ENCODE data around the gene P2RY4.

P2RY4 gene

DNA sequence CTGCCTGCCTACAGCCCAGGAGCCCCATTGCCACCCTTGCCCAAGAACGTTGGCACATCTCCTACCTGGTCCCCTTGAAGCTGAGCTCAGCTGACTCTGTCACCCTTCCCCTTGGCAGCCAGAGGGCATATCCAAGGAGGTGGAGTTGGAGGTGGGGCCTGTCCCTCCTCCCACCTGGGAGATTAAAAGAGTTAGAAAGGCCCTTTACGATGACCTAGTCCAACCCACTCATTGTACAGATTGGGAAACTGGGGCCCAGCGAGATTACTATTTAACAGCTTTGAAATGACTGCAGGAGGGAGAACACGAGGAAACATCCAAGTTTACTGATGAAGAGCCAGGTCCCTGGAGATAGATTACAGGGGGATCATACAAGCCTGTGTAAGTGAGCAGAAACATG is at the start of gene P2RY4:
P2RY4 (minus strand) TSS at position 101 of the 400 bp plus-strand sequence. CDS start 580 bp downstream, outside the sequence.
- DNase-seq (ENCODE audit: extremely low read depth, low read depth): no peak
- TF ChIP-seq, protein P1, sequence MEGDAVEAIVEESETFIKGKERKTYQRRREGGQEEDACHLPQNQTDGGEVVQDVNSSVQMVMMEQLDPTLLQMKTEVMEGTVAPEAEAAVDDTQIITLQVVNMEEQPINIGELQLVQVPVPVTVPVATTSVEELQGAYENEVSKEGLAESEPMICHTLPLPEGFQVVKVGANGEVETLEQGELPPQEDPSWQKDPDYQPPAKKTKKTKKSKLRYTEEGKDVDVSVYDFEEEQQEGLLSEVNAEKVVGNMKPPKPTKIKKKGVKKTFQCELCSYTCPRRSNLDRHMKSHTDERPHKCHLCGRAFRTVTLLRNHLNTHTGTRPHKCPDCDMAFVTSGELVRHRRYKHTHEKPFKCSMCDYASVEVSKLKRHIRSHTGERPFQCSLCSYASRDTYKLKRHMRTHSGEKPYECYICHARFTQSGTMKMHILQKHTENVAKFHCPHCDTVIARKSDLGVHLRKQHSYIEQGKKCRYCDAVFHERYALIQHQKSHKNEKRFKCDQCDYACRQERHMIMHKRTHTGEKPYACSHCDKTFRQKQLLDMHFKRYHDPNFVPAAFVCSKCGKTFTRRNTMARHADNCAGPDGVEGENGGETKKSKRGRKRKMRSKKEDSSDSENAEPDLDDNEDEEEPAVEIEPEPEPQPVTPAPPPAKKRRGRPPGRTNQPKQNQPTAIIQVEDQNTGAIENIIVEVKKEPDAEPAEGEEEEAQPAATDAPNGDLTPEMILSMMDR (IDR thresholded peaks at IDR 0.05; ENCODE audit: low read depth, low read length): no peak

DNA sequence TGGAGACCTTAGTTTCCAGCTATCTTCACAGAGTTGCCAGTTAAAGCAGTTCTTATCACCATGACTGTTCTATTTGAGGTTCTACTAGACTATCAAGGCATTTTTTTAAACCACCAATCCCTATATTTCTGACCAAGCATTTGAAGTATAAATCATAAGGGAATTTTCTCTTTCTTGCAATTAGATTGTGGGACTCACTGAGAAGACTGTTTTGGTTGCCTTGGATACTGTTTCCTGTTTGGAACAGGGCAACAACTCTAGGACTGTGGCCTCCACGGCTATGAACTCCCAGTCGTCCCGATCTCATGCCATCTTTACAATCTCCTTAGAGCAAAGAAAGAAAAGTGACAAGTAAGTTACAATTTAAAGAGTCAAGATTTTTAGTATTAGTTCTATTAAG is 41.7 kb upstream of the P2RY4 start:
- TF ChIP-seq, protein P1 (IDR thresholded peaks at IDR 0.05; ENCODE audit: low read depth, low read length): no peak
- DNase-seq (ENCODE audit: extremely low read depth, low read depth): peak; percentile 16

DNA sequence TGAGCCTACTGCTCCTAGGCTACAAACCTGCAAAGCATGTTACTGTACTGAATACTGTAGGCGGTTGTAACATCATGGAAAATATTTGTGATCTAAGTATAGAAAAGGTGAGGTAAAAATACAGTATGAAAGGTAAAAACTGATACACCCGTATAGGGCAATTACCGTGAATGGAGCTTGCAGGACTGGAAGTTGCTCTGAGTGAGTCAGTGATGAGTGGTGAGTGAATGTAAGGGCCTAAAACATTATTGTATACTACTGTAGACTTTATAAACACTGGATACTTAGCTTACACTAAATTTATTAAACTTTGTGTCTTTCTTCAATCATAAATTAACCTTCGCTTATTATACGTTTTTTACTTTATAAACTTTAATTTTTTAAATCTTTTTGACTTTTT is 33.6 kb upstream of the P2RY4 start:
- TF ChIP-seq, protein P1 (IDR thresholded peaks at IDR 0.05; ENCODE audit: low read depth, low read length): no peak
- DNase-seq (ENCODE audit: extremely low read depth, low read depth): no peak

DNA sequence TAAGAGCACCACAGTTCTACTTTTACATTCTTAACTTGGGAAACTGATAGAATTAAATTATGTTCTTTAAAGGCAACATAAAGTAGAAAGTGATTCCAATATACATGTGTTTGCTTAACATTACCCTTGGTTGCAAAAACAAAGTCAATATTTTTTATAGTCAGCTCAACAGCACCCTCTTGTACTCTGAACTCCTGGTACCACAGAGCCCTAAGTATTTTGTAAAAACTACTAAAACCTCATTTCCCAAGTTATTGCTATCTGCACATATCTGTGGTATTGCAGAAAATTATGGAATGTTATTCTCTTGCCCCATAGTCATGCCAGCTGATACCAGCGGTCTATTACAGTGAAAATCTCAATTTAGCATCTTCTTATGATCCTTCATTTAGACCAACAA is 32.8 kb upstream of the P2RY4 start:
- TF ChIP-seq, protein P1 (IDR thresholded peaks at IDR 0.05; ENCODE audit: low read depth, low read length): no peak; the same call in 1 of the 2 replicates
- DNase-seq (ENCODE audit: extremely low read depth, low read depth): no peak

DNA sequence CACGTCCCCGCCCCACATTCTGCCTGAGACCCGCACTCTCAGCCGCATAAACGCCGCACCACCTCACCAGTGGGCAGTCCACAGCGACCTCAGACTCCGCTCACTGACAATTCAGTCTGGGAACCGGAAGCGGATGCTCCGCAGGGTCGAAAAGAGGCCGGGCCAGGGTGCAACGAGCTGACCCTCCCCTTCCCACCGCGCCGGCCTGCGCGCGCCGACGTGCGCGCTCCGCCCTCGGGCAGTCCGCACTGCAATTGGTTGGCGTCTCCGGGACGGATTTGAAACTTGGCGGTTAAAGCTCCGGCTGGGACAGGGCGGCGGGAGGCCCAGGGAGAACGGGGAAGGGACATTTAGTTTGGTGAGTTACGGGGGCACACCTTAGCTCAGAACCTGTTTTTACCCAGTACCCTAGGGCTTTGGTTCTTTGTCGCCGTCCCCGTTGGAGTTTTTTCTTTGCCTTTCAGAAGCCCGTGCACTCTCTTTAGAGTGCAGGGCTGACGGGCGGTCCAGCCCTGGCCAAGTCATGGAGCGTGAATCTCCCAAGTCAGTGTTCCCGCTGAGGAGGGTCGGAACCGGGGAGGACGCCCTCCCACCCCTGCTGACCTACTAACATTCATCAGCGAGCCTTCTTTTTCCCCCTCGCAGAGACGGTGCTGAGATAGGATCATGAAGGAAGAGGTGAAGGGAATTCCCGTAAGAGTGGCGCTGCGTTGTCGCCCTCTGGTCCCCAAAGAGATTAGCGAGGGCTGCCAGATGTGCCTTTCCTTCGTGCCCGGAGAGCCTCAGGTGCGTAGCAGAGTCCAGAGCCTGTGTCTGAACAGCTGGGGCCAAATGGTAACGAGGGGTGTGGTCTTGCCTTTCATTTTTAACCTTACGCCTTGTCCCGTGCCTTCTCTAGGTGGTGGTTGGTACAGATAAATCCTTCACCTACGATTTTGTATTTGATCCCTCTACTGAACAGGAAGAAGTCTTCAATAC is 30.1 kb upstream of the P2RY4 start, which contains the start of the genes KIF4A and PDZD11:
KIF4A (plus strand) TSS at position 312 of the 978 bp plus-strand sequence; CDS start at position 667, 355 bp downstream.
PDZD11 (minus strand) TSS at position 135 of the 978 bp plus-strand sequence. CDS start 586 bp downstream, outside the sequence.
- TF ChIP-seq, protein P1 (IDR thresholded peaks at IDR 0.05; ENCODE audit: low read depth, low read length): no peak
- DNase-seq (ENCODE audit: extremely low read depth, low read depth): peak; percentile 50

DNA sequence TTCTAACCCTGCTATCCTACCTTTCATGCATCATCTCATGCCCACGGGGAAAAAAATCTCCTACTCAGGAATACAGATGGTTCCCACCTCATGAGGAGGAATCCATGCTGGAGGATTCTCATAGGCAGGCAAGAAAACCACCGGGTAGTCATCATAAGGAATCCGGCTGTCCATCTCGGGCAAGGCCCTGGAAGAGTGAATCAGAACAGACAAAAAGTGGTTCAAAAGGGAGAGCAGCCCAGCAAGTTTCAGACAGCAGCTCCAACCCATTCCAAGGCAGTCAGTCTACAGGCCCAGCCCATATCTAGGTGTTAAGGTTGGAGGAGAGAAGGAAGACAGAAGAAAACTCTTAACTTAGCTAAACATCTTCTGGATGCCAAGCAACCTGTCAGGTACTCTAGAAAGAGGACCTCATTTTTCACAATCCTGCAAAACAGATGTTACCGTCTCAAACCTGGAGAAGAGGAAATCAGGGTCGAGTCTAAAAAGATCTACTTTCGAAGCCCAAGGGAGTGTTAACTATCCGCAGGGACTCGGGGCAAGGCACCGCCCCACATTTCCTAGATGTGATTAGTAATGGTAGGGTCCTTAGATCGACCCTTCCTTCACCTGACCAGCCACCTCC is 29.3 kb upstream of the P2RY4 start:
- no peak for DNase-seq (ENCODE audit: extremely low read depth, low read depth)
- TF ChIP-seq, protein P1 (IDR thresholded peaks at IDR 0.05; ENCODE audit: low read depth, low read length): no peak

DNA sequence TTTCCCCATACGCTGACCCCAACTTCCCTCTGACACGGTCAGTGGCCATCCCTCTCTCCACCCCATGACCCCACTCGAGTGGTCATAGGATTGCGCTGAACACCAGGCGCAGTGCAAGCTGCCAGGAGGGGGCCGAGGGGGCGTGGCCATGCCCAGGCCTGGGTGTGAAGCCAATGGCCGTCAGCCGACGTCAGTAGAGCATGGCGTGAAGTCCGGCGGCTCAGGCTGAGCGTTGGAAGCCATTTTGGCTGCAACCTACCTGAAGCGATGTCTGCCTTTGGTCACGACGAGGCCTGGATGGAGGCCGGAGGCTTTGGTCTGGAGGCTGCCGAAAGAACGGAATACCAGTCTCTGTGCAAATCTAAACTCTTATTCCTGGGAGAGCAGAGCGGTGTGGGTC is 21.9 kb upstream of the P2RY4 start, which contains the start of gene RAB41:
RAB41 (plus strand) TSS at position 222 of the 400 bp plus-strand sequence; CDS start at position 268, 46 bp downstream.
- TF ChIP-seq, protein P1 (IDR thresholded peaks at IDR 0.05; ENCODE audit: low read depth, low read length): no peak
- no peak for DNase-seq (ENCODE audit: extremely low read depth, low read depth)

All from AG09319 (cell line).